GM18858 (cell line): ENCODE results near the gene GPR15LG.
"Not testable (repeated sequence)": the region's sequence is repeated elsewhere in the genome, so short reads cannot be mapped to it uniquely, and the experiment has no call there.

Experiments used
- ATAC-seq: cut with Tn5 transposase; IDR thresholded peaks from one replicate; pipeline ENCODE4 v1.9.1; 2021; ENCODE audit not compliant: unreplicated experiment

The GPR15LG gene

DNA sequence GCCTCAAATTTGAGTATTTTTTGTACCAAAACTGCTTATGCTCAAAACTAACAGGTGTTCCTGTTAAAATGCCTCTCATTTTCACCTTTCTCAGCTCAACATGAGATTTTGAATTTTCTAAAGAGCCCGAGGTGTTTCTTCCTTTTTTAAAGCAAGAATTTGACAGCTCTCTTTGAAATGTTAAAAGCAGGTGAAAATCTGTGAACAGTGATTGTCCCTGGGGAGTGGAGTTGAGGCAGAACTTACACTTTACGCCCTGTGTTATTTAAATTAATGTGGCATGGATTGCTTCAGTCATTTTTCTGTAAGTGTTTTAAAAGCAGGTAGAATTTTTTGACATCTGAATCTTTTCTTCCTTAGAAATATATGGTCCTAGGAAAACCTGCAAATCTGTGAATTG, 9.2 kb upstream of the GPR15LG start:
- no peak for ATAC-seq

DNA sequence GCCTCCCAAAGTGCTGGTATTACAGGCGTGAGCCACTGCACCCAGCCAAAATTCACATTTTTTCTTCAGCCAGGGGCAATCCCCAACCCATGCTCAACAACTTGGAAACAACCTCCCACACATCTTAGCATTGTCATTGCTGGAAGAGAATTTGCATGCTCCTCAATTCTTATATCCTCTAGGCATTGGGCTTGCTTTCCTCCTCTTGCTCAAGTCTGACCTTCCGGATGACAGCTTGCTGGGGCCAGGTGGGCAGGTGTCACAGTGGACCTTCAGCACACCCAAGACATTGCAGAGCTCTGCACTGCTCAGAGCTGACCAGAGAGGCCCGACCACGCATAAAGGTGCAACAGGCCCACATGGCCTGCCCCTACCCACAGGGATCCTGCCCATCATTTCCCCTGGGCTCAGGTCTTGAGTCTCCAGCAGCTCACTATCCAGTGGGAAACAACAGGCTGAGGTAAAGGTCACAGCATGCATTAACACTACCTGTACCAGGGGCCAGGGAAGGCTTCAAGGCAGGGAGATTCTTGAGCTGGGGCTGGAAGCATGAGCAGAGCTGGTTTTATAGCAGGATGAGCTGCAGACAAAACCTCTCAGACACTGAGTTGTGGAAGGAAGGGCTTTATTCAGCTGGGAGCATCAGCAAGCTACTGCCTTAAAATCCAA, 6.8 kb upstream of the GPR15LG start:
- ATAC-seq = peak; percentile 41

DNA sequence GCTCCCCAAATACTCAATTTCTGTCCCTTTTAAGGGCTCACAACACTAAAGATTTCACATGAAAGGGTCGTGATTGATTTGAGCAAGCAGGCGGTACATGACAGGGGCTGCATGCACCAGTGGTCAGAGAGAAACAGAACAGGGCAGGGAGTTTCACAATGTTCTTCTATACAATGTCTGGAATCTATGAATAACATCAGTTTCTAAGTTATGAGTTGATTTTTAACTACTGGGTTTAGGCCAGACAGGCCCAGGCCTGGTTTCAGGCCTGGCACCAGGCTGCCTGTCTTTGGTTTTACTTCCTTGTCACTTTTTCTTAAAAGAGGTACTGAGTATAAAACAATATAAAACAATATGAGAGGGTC, 6.3 kb upstream of the GPR15LG start:
- ATAC-seq = peak; percentile 2

DNA sequence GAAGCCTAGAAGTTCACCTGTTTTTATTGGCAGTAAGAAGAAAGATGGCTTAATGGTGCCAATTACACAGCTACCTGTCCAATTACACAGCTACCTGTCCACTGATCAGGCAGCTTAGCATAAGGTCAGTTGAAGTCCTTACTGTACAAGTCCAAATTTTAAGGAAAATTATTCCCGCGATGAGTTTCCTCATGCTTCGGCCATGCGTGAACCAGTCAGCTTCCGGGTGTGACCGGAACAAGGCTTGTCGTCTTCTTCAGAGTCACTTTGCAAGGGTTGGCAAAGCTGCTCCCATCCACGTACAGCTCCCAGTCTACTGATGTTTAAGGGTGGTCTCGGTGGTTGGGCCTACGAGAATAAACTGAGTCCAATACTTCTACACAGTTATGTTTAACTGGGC, 5.2 kb upstream of the GPR15LG start:
- not testable (repeated sequence) for ATAC-seq

GRCh38 chr10:84171237-84171636, 2.4 kb upstream of the GPR15LG start:
- ATAC-seq = not testable (repeated sequence)

DNA sequence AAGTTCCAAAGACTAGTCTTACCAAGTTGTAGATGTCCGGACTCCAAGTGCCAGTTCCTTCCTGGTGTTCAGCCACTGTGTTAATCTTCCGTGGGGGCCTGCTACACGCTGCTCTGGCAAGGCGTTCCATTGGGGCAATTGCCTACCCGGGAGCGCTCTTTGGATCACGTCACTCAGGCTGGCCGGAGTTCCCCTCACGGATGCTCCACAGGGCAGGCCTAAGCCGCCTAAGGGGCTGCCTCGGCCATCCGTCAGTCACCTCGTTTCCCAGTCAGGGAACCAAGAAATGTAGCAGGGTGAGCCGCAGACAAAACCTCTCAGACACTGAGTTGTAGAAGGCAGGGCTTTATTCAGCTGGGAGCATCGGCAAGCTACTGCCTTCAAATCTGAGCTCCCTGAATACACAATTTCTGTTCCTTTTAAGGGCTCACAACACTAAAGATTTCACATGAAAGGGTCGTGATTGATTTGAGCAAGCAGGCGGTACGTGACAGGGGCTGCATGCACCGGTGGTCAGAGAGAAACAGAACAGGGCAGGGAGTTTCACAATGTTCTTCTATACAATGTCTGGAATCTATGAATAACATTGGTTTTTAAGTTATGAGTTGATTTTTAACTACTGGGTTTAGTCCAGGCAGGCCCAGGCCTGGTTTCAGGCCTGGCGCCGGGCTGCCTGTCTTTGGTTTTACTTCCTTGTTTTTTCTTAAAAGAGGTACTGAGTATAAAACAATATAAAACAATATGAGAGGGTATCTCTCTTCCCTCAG, 1.7 kb upstream of the GPR15LG start:
- ATAC-seq = peak; percentile 28

DNA sequence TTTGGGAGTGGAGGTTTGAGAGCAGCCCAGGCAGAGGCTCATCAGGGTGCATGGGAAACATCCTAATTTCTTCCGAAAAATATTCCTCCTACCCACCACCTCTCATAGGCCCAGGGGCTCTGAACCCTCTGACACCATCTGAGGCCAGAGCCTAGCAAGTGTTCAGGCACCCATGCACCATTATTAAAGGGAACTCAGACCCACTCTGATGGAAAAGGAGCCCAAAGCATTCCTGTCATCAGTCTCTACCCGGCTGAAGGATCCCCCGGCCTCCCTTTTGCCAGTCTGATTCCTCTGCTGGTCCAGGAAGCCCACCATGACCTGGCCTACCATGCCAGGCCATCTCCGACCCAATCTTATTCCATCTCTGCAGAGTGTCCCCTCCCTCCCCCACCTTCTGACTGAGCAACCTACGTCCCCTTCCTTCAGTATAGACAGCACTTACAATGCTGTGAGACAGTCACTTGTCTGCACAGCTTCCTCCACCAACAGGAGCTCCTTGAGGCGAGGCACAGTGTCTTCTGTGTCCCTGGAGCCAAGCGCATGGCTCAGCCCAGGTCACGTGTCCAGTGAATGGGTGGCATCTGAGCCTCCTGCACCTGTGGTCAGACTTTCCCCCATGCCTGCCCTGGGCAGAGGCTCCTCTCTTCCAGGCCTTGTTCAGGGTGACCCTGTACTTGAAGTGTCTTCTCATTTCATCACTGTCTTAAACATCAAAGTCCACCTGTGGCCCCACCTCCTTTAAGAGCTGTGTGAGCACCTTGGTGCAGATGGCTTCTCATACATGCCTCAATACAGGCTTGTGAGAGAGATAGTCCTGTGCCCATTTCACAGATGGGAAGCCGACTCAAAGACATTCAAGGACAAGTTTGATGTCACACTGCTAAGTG, 889 bp upstream of the GPR15LG start:
- peak; percentile 31 for ATAC-seq

GRCh38 chr10:84175436-84175835, 1.8 kb downstream of the GPR15LG start:
- ATAC-seq = no peak

DNA sequence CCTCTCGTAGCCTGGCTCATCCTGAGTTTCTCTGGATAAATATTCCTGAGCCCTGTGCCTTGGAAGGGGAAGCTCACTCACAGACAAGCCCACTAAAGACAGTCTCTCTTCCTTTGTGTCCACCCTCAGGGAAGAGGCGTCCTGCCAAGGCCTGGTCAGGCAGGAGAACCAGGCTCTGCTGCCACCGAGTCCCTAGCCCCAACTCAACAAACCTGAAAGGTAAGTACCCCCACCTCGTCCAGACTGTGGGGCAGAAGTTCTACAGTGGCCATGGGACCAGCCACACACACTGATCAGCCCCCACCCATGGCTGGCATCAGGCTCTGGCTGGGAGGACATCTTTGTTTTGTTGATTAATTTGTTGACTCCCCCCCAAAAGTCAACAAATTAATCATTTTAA, 2.8 kb downstream of the GPR15LG start:
- ATAC-seq = no peak

DNA sequence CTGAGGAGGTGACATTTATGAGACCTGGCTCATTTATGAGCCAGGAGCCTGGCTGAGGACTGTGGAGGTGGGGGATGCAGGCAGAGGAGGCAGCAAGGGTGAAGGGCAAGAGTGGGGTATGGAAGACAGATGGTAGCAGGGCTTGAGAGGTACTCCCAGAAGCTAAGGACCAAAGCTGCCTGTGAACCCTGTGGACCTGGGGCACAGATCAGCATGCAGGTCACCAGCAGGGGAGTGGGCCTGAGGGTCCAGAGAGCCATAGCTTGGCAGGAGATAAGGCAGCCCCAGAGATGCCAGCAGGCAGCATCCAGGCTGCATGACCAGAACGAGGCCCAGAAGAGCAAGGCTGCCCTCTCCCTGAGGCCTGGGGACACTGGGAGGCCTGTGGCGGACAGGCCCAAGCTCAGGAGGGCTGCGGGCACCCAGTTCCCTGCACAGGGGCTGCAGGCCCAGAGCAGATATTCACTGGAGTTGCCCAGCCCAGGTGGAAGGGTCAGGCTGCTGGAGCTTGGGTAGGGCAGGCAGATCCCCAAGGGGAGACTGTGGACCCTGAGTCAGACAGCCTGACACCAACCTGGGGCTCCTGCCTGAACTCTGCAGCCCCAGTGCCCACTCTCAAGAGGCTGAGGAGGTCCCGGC, 3.4 kb downstream of the GPR15LG start:
- no peak for ATAC-seq

GRCh38 chr10:84177541-84178141, 4.0 kb downstream of the GPR15LG start:
- peak; percentile 37 for ATAC-seq

DNA sequence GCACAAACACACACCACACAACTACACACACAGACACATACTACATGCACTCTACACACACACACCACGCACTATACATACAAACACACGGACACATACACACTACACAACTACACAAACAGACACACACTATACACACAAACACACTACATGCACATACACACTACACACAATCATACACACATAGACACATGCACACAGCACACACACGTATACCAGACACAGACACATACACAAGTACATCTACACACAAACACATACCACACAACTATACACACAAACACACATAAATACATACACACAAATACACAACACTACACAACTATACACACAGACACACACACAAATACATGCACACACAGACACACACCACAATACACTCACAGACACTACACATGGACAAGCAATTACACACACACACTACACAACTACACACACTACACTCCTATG, 4.6 kb downstream of the GPR15LG start:
- no peak for ATAC-seq

GRCh38 chr10:84179059-84179710, 5.6 kb downstream of the GPR15LG start:
- ATAC-seq = peak; percentile 95

GRCh38 chr10:84180386-84180785, 6.8 kb downstream of the GPR15LG start:
- ATAC-seq = not testable (repeated sequence)

DNA sequence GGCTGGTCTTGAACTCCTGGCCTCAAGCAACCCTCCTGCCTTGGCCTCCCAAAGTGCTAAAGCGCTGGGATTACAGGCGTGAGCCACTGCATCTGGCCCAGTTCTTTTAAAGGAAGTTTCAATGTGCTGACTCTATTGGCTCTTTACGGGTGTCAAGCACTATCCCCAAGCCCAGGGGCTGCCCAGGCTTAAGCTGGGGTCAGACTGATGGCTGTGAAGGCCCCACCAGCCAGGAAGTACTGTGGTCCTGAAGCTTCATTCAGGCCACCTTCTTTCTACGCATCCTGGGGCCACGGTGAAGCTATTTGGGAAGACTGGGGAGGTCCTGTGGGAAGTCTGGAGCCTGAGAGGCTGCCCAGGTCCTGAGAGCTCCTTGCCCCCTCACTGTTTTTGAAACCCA, 8.0 kb downstream of the GPR15LG start:
- ATAC-seq = no peak

DNA sequence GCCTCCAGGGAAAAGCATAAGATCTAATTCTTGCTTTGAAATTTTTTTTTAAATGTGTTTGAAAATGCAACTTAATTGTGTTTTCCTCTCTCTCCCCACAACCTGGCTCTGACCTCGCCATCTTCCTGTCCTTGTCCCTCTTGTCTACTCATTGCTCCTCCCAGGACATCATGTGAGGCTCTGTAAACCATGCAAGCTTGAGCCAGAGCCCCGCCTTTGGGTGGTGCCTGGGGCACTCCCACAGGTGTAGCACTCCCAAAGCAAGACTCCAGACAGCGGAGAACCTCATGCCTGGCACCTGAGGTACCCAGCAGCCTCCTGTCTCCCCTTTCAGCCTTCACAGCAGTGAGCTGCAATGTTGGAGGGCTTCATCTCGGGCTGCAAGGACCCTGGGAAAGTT, 10.9 kb downstream of the GPR15LG start:
- ATAC-seq = no peak

DNA sequence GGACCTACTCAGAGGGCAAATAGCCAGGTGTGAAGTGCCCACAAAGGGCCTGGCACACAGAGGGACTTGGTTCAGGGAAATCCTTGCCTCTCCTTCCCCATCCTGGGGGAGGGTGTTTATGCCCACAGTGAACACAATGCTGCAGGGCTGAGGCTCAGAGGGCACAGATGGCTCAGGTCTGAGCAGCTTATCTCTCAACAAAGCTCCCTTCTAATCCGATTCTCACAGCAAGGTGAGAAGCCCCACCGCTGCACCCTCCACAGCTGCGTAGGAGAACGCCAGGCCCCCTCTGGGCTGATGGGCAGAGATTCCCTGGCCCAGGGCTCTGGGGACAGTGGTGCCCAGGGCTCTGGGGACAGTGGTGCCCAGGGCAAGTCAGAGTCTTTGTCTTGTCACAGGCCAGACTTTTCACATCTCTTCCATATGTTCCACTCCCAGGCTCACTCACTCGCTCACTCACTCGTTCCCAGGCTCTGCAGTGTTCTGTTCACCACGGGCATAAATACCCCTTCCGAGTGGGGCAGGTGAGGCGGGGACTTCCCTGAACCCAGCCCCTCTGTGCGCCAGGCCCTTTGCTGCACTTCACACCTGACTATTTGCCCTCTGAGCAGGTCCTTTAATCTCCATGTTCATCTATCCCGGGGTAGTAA, 12.1 kb downstream of the GPR15LG start:
- no peak for ATAC-seq

DNA sequence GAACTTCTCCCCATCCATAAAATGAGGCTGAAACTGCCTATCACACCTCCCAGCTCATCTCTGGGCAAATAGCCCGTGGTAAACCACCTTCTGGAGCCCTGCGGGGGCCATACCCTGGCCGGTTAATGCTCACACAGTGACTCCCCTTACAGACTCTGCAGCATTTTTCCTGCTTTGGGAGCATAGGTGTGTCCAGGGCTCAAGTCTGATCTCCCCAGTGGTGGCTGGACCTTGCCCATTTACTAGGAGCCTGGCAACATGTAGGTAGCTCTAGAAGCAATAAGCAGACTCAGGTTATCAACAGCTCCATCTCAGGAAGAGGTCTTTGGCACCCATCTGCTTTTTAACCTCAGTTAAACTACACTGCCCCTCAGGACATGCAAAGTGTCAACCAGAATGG, 15.2 kb downstream of the GPR15LG start:
- ATAC-seq = no peak

DNA sequence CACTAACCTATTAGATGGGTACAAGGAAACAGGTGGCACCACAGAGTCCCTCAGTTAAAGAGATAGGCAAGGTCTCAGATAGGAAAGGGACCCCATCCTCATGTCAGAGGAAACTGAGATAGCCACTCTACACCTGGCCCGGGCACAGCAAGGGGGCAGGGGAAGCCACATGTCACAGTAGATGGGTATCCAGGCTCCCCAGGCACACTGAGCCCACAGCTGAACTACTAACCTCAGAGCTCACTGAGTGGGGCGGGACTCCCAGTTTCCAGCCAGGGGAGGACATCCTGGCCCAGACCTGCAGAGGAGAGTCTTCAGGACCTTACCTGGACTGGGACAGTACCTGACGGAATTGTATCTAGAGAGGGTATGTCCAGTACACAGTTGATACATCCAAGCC, 17.0 kb downstream of the GPR15LG start:
- ATAC-seq = no peak

DNA sequence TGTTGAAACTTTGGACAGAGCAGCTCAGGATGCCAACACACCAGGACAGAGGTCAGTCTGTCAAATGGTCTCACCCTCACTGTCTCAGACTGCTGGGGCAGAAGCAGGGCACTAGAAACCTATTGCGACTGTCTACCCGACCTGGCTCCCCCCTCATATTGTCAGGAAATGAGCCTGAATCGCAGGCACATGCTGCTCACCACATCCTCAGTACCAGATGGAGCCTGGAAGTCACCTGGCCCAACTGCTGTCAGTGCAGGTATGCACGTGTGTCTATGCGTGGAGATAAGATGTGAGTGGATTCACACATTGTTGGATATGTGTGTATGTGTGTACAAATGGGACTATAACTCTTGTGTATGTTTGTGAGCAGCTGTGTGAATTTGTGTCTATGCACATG, 17.5 kb downstream of the GPR15LG start:
- no peak for ATAC-seq
